K562 (cell line): ENCODE measurements around the gene RCOR3. TPM values are rescaled to one million over a fixed set of nuclear protein-coding genes. Genes with fewer than 3 reads are reported as not detected.

Source experiments
- ATAC-seq: fragments of 200-7000 bp; cut with Tn5 transposase; 3 replicates; pipeline ENCODE4 v1.9.1; 2020; ENCODE audit warnings: moderate library complexity
- BruUV-seq: library from RNA; stranded (reverse); fragments of 400-500 nt; replicated peaks from 2 replicates; lab custom pipeline; 2021; lab: Mats Ljungman, UMichigan
- CTCF ChIA-PET: fragments of 300-600 bp; formaldehyde crosslinking; extraction: SDS; loops from one replicate; lab custom pipeline; 2021; ENCODE audit warnings: low intra/inter-chr PET ratio; lab: Yijun Ruan, JAX
- POLR2A ChIA-PET: fragments of 300-600, 350-650 bp; sonication (Branson Sonifier 250); formaldehyde crosslinking; extraction: SDS; loops from one replicate; lab custom pipeline; 2021; ENCODE audit warnings: antibody characterized with exemption, inconsistent platforms; lab: Yijun Ruan, JAX
- DNase-seq, 4 experiments: peaks; one replicate each; pipeline versions ENCODE4 v3.0.0 to v3.0.0-alpha.2; 2011 to 2018; ENCODE audit warnings: low spot score in 3 of 4, mixed read lengths in 3 of 4; ENCODE audit errors: extremely low read depth in 1 of 4
- FAIRE-seq: peaks from 2 replicates; lab custom pipeline; 2011; peaks lifted over from hg19 to GRCh38; lab: Jason Lieb, UNC
- H2AFZ ChIP-seq: 2 replicates; pipeline ENCODE4 v1.6.0; 2011; ENCODE audit warnings: low read depth, low read length, control low read depth, inconsistent platforms
- H3K27ac ChIP-seq: fragments of 200-600 bp; 3 replicates; pipeline ENCODE4 v1.8.0; 2011; ENCODE audit warnings: low read depth, mild to moderate bottlenecking, control low read depth, inconsistent platforms, low read length, moderate library complexity, mixed read lengths; ENCODE audit errors: extremely low read depth
- H3K27me3 ChIP-seq, 2 experiments: fragments of 300-600 bp in 1 of 2; 2 replicates in 1 of 2; 3 replicates in 1 of 2; pipeline versions ENCODE4 v1.6.0 to v1.8.0; 2011; ENCODE audit warnings: inconsistent platforms in 2 of 2, low read length in 2 of 2, mild to moderate bottlenecking in 1 of 2, mixed read lengths in 1 of 2, moderate library complexity in 1 of 2; ENCODE audit not compliant: control insufficient read depth in 2 of 2, insufficient read depth in 2 of 2
- H3K36me3 ChIP-seq: fragments of 300-600 bp; 3 replicates; pipeline ENCODE4 v1.8.0; 2011; ENCODE audit warnings: mild to moderate bottlenecking, low read length, inconsistent platforms; ENCODE audit not compliant: control insufficient read depth, insufficient read depth
- H3K4me1 ChIP-seq, 2 experiments: fragments of 200-600 bp in 1 of 2; replicated peaks in 1 of 2; 2 replicates in 1 of 2; 3 replicates in 1 of 2; pipeline versions ENCODE4 v1.5.1 to v1.8.0; 2011; ENCODE audit warnings: inconsistent platforms in 2 of 2, low read length in 2 of 2, mild to moderate bottlenecking in 1 of 2, mixed read lengths in 1 of 2, moderate library complexity in 1 of 2; ENCODE audit not compliant: control insufficient read depth in 2 of 2, insufficient read depth in 2 of 2
- H3K4me2 ChIP-seq: 2 replicates; pipeline ENCODE4 v1.6.1; 2011; ENCODE audit warnings: low read length, control low read depth, inconsistent platforms, mixed read lengths; ENCODE audit not compliant: insufficient read depth
- H3K4me3 ChIP-seq: fragments of 200-600 bp; sonication (generic), shearing (Covaris generic); 2 replicates; pipeline ENCODE4 v1.5.1; 2016; ENCODE audit warnings: control low read depth, inconsistent platforms
- H3K79me2 ChIP-seq: fragments of 200-600 bp; 3 replicates; pipeline ENCODE4 v1.8.0; 2011; ENCODE audit warnings: low read length, inconsistent platforms; ENCODE audit not compliant: control insufficient read depth, insufficient read depth
- H3K9ac ChIP-seq, 2 experiments: 2 replicates each; pipeline versions ENCODE4 v1.6.0 to v1.6.1; 2011; ENCODE audit warnings: low read depth in 2 of 2, low read length in 2 of 2, control low read depth in 1 of 2, inconsistent platforms in 1 of 2, mild to moderate bottlenecking in 1 of 2, mixed read lengths in 1 of 2; ENCODE audit not compliant: insufficient read depth in 1 of 2
- H3K9me1 ChIP-seq: one replicate; pipeline ENCODE4 v1.6.0; 2011; ENCODE audit warnings: inconsistent platforms, mild to moderate bottlenecking, low read length, moderate library complexity; ENCODE audit not compliant: control insufficient read depth, insufficient read depth
- H3K9me3 ChIP-seq: replicated peaks from 2 replicates; pipeline ENCODE4 v1.5.1; 2011; ENCODE audit warnings: low read depth, low read length, inconsistent platforms; ENCODE audit not compliant: control insufficient read depth, insufficient read depth
- H4K20me1 ChIP-seq: replicated peaks from 2 replicates; pipeline ENCODE4 v1.6.1; 2011; ENCODE audit warnings: low read length, inconsistent platforms, mixed read lengths; ENCODE audit not compliant: control insufficient read depth, insufficient read depth
- ADNP ChIP-seq: fragments of 200-800 bp; sonication (Bioruptor generic); IDR thresholded peaks from 2 replicates; pipeline ENCODE4 v1.6.1; 2016; ENCODE audit warnings: missing genetic modification characterization, missing compliant biosample characterization
- ARID3B ChIP-seq: fragments of 250-450 bp; sonication (Bioruptor Pico); IDR thresholded peaks from 2 replicates; pipeline ENCODE4 v1.4.0; 2020; ENCODE audit warnings: borderline replicate concordance
- CBX1 ChIP-seq: sonication (generic); IDR thresholded peaks from 2 replicates; pipeline ENCODE4 v1.6.1; 2016; ENCODE audit warnings: antibody characterized with exemption, low read depth, mild to moderate bottlenecking
- CEBPG ChIP-seq, 3 experiments: fragments of 200-800 bp in 1 of 3; sonication (Bioruptor generic) in 1 of 3; sonication (generic) in 1 of 3; formaldehyde crosslinking in 1 of 3; IDR thresholded peaks in 2 of 3; conservative IDR thresholded peaks in 1 of 3; 2 replicates each; pipeline versions ENCODE4 v1.6.1 to v1.8.0; 2016 to 2022; ENCODE audit warnings: missing compliant biosample characterization in 2 of 3, missing genetic modification characterization in 2 of 3, mild to moderate bottlenecking in 1 of 3, missing genetic modification reagents in 1 of 3
- JUND ChIP-seq, 2 experiments: IDR thresholded peaks; 2 replicates in 1 of 2; 3 replicates in 1 of 2; pipeline ENCODE4 v1.6.1; 2011; ENCODE audit warnings: borderline replicate concordance in 2 of 2, low read depth in 2 of 2, low read length in 2 of 2, improper control_type of control experiment in 1 of 2, missing biosample characterization in 1 of 2, missing genetic modification characterization in 1 of 2, missing genetic modification reagents in 1 of 2
- MXI1 ChIP-seq: IDR thresholded peaks from 2 replicates; pipeline ENCODE4 v1.6.1; 2011; ENCODE audit warnings: low read depth, mild to moderate bottlenecking, improper control_type of control experiment, low read length
- NFYB ChIP-seq: IDR thresholded peaks from 2 replicates; pipeline ENCODE4 v1.6.1; 2011; ENCODE audit warnings: mild to moderate bottlenecking, moderate library complexity; ENCODE audit not compliant: insufficient read length; ENCODE audit errors: extremely low read depth
- PRMT5 ChIP-seq: sonication (generic); formaldehyde crosslinking; IDR thresholded peaks from 2 replicates; pipeline ENCODE4 v1.5.0; 2020; ENCODE audit warnings: missing genetic modification reagents
- RBM17 ChIP-seq: fragments of 200-400 bp; formaldehyde crosslinking; IDR thresholded peaks from 2 replicates; pipeline ENCODE4 v1.6.1; 2017; ENCODE audit warnings: low read depth, mild to moderate bottlenecking, low read length, borderline replicate concordance
- SMC3 ChIP-seq: conservative IDR thresholded peaks from 2 replicates; pipeline ENCODE4 v1.6.1; 2011; ENCODE audit warnings: low read depth, low read length, improper control_type of control experiment; ENCODE audit not compliant: insufficient read depth
- TOE1 ChIP-seq, 2 experiments: fragments of 450-650 bp in 1 of 2; sonication (generic) in 1 of 2; formaldehyde crosslinking in 1 of 2; IDR thresholded peaks; 2 replicates each; pipeline versions ENCODE4 v1.7.1 to v1.8.0; 2016 to 2022; ENCODE audit warnings: borderline replicate concordance in 2 of 2, mild to moderate bottlenecking in 2 of 2, antibody characterized with exemption in 1 of 2, inconsistent platforms in 1 of 2, low read depth in 1 of 2, missing genetic modification reagents in 1 of 2, moderate library complexity in 1 of 2
- ZFP91 ChIP-seq: sonication (generic); formaldehyde crosslinking; IDR thresholded peaks from 2 replicates; pipeline ENCODE4 v1.8.0; 2022; ENCODE audit warnings: mild to moderate bottlenecking, missing genetic modification reagents
- ZNF134 ChIP-seq: fragments of 250-450 bp; sonication (Bioruptor Pico); conservative IDR thresholded peaks from 2 replicates; pipeline ENCODE4 v1.4.0; 2020
- WGBS: fragments of 100-300 bp; shearing (Covaris generic); methylation state at CpG from one replicate; pipeline ENCODE4 v1.1.6; 2016; ENCODE audit warnings: low coverage, mixed read lengths; ENCODE audit not compliant: insufficient coverage; ENCODE audit errors: missing lambda C conversion rate; 5-methylcytosine and 5-hydroxymethylcytosine counted together
- in situ Hi-C: fragments of 300-500 bp; cut with MboI; formaldehyde crosslinking; loops from 4 replicates; pipeline ENCODE4 v1.15.0; 2018; ENCODE audit warnings: inconsistent platforms, mixed read lengths
- intact Hi-C: fragments of 100-400 bp; cut with micrococcal nuclease; formaldehyde crosslinking; loops from 2 replicates; pipeline ENCODE4 v1.14.2; 2022
- polyA plus RNA-seq, 8 experiments: library from polyadenylated mRNA; depleted of rRNA in 4 of 8; stranded (reverse) in 5 of 8; unstranded in 3 of 8; fragments of >200 nt; fragmentation: Nextera tagmentation in 2 of 8; fragmentation: Illumina TruSeq in 1 of 8; extraction: Ambion mirVana in 2 of 8; extraction: Trizol in 1 of 8; gene quantifications; 2 replicates each; pipeline versions ENCODE4 v1.2.1 to v1.2.3, GENCODE V29; 2011 to 2014; ENCODE audit warnings: inconsistent platforms in 1 of 8, missing spikeins in 1 of 8
- total RNA-seq, 7 experiments: library from RNA; depleted of rRNA in 6 of 7; stranded (reverse); fragments of >200 nt in 6 of 7; fragmentation: Illumina TruSeq in 2 of 7; extraction: Trizol in 2 of 7; gene quantifications; 2 replicates each; pipeline versions ENCODE4 v1.2.1 to v1.2.3, GENCODE V29; 2011 to 2021; ENCODE audit warnings: low replicate concordance in 1 of 7
- TF ChIP-seq, protein P1 (sequence below), 3 experiments: fragments of 200-800 bp in 1 of 3; sonication (Bioruptor generic) in 1 of 3; sonication (generic) in 1 of 3; formaldehyde crosslinking in 1 of 3; IDR thresholded peaks; 2 replicates each; pipeline versions ENCODE4 v1.6.1 to v1.8.0; 2016 to 2022; ENCODE audit warnings: mild to moderate bottlenecking in 2 of 3, missing compliant biosample characterization in 2 of 3, missing genetic modification characterization in 2 of 3, missing genetic modification reagents in 1 of 3
- TF ChIP-seq, protein P2 (sequence below): sonication (generic); formaldehyde crosslinking; IDR thresholded peaks from 2 replicates; pipeline ENCODE4 v1.9.0; 2022; ENCODE audit warnings: mild to moderate bottlenecking, missing genetic modification reagents

Gene RCOR3
- total and polyA plus RNA-seq, 9 of the 15 experiments (the other 6 are each of a cell fraction or from before 2014, with no cell fraction given), result 9.7 to 42.7 (median 29.5) TPM

DNA sequence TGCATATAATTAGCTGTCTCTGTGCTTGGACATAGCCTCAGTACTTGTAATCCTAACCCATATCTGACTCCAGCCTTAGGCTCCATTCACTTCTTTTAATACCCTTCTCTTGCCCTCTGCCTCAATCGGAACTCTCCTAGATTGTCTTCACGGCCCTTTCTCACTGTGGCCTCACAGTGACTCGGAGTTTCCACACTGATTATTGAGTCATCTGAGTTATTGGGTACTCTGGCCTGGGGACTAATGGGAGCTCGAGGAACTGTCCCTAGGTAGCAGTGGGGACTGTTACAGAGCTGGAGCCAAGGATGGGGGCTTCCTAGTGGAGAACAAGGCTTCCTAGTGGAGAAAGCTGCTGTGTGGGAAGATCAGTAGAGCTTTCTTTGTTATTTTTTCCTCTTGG is 84.4 kb downstream of the RCOR3 start:
- no peaks in the 10 kb centered on the region for H4K20me1 ChIP-seq
- H3K79me2 ChIP-seq, result no peaks in the 10 kb centered on the region
- in situ Hi-C loops (no loop called here), intact Hi-C loops (no loop called here)
- H2AFZ ChIP-seq, result no peak overlapping the region
- ChIA-PET CTCF (no interaction called here), POLR2A (interaction anchor here (1.0 to 4.5 kb wide), 8 partner anchors 10 to 40 kb away, joined by 3 to 14 read pairs (median 4); no protein-coding TSS in a partner anchor)
- no peak overlapping the region for H3K4me2 ChIP-seq
- no peaks in the 10 kb centered on the region for H3K9me3 ChIP-seq
- ATAC-seq, result peak; percentile 23
- H3K36me3 ChIP-seq, result no peaks in the 10 kb centered on the region
- WGBS, result 42% methylated on average over 4 of the region's 4 CpGs
- H3K27me3 ChIP-seq, result no peaks in the 10 kb centered on the region
- BruUV-seq, result no TSS peak
- H3K4me1 ChIP-seq, result peaks cover 3 to 25% of the 10 kb centered on the region in 2 experiments; a peak in 4 of 5 replicates
- no peak overlapping the region for H3K9ac ChIP-seq
- H3K4me3 ChIP-seq, result no peak overlapping the region
- FAIRE-seq, result no peak
- peak in 1 of 4 experiments; percentile 36 for DNase-seq
- H3K27ac ChIP-seq, result no peak overlapping the region
- no peaks in the 10 kb centered on the region for H3K9me1 ChIP-seq
- no peak for TF ChIP-seq CEBPG (CRISPR knock-in tag; IDR thresholded peaks at IDR 0.05)
- TF ChIP-seq CEBPG (tag; conservative IDR thresholded peaks at IDR 0.05 in 1 of 2, IDR thresholded peaks at IDR 0.05 in 1 of 2), result peak in 1 of 2 experiments; percentile 16; a peak in 1 of 4 replicates
- TF ChIP-seq, protein P1, sequence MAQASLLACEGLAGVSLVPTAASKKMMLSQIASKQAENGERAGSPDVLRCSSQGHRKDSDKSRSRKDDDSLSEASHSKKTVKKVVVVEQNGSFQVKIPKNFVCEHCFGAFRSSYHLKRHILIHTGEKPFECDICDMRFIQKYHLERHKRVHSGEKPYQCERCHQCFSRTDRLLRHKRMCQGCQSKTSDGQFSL (CRISPR knock-in tag; IDR thresholded peaks at IDR 0.05), result no peak
- TF ChIP-seq, protein P1 (tag; IDR thresholded peaks at IDR 0.05), result no peak
- no peak for TF ChIP-seq ZFP91
- TF ChIP-seq CBX1, result no peak
- no peak for TF ChIP-seq SMC3
- no peak for TF ChIP-seq TOE1 (IDR thresholded peaks at IDR 0.05; ENCODE audit: borderline replicate concordance)
- no peak for TF ChIP-seq TOE1 (CRISPR knock-in tag; IDR thresholded peaks at IDR 0.05; ENCODE audit: borderline replicate concordance, low read depth)
- no peak for TF ChIP-seq ARID3B (CRISPR knock-in tag)
- TF ChIP-seq RBM17, result no peak
- no peak for TF ChIP-seq ADNP (tag)
- no peak for TF ChIP-seq ZNF134 (CRISPR knock-in tag)
- no peak for TF ChIP-seq MXI1
- TF ChIP-seq, protein P2, sequence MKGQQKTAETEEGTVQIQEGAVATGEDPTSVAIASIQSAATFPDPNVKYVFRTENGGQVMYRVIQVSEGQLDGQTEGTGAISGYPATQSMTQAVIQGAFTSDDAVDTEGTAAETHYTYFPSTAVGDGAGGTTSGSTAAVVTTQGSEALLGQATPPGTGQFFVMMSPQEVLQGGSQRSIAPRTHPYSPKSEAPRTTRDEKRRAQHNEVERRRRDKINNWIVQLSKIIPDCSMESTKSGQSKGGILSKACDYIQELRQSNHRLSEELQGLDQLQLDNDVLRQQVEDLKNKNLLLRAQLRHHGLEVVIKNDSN, result no peak
- TF ChIP-seq PRMT5 (CRISPR knock-in tag), result no peak
- TF ChIP-seq NFYB, result no peak
- peak; percentile 15; the same call in 1 of the 2 replicates for TF ChIP-seq JUND (IDR thresholded peaks at IDR 0.05; ENCODE audit: borderline replicate concordance, low read depth, low read length)
- TF ChIP-seq JUND (tag; IDR thresholded peaks at IDR 0.05; ENCODE audit: borderline replicate concordance, low read depth, low read length), result no peak
